GM18519 (cell line): Measurements from ENCODE around the gene PRSS48.
A peak's percentile ranks its signal among the peaks of the same experiment; 100 is the strongest.
"Not testable (repeated sequence)": the region's sequence is repeated elsewhere in the genome, so short reads cannot be mapped to it uniquely, and the experiment has no call there.

Experiments used
- ATAC-seq: cut with Tn5 transposase; IDR thresholded peaks from one replicate; pipeline ENCODE4 v1.9.1; 2021; ENCODE audit warnings: mild to moderate bottlenecking, moderate library complexity; ENCODE audit not compliant: unreplicated experiment, low FRiP score

PRSS48 gene

GRCh38 chr4:151259752-151260151 is 17.2 kb upstream of the PRSS48 start:
- ATAC-seq: no peak

- ATAC-seq: no peak
Measured at GRCh38 chr4:151260526-151260925, 16.4 kb upstream of the PRSS48 start.

- no peak for ATAC-seq
Measured at GRCh38 chr4:151263455-151263854, 13.5 kb upstream of the PRSS48 start.

- ATAC-seq: no peak
Measured at GRCh38 chr4:151266497-151266896, 10.5 kb upstream of the PRSS48 start.

- no peak for ATAC-seq
Measured at GRCh38 chr4:151267104-151267503, 9.9 kb upstream of the PRSS48 start.

GRCh38 chr4:151267822-151268535 is 9.0 kb upstream of the PRSS48 start:
- ATAC-seq: no peak

GRCh38 chr4:151268905-151269304 is 8.1 kb upstream of the PRSS48 start:
- ATAC-seq: not testable (repeated sequence)

- no peak for ATAC-seq
Measured at GRCh38 chr4:151284534-151285245, 7.7 kb downstream of the PRSS48 start.

- no peak for ATAC-seq
Measured at GRCh38 chr4:151287409-151287808, 10.4 kb downstream of the PRSS48 start.

- no peak for ATAC-seq
Measured at GRCh38 chr4:151291485-151291884, 14.5 kb downstream of the PRSS48 start.

GRCh38 chr4:151292038-151292437 is 15.1 kb downstream of the PRSS48 start:
- ATAC-seq: no peak

GRCh38 chr4:151294833-151295496 is 18.0 kb downstream of the PRSS48 start:
- ATAC-seq: no peak

GRCh38 chr4:151296227-151296626 is 19.3 kb downstream of the PRSS48 start:
- no peak for ATAC-seq

- ATAC-seq: no peak
Measured at GRCh38 chr4:151297170-151297569, 20.2 kb downstream of the PRSS48 start.

- ATAC-seq: no peak
Measured at GRCh38 chr4:151302432-151302831, 25.5 kb downstream of the PRSS48 start.

GRCh38 chr4:151304226-151304625 is 27.3 kb downstream of the PRSS48 start:
- ATAC-seq: no peak

GRCh38 chr4:151304755-151305154 is 27.8 kb downstream of the PRSS48 start:
- peak; percentile 64 for ATAC-seq

- no peak for ATAC-seq
Measured at GRCh38 chr4:151310124-151310728, 33.3 kb downstream of the PRSS48 start.

GRCh38 chr4:151313306-151314009 is 36.5 kb downstream of the PRSS48 start:
- no peak for ATAC-seq

GRCh38 chr4:151314010-151314355 is 37.0 kb downstream of the PRSS48 start:
- no peak for ATAC-seq

- ATAC-seq: no peak
Measured at GRCh38 chr4:151314479-151314878, 37.5 kb downstream of the PRSS48 start.
